ENCODE results near the gene ZMYM2. TPM values are rescaled to one million over a fixed set of nuclear protein-coding genes. Genes with fewer than 3 reads are reported as not detected.
A peak's percentile ranks its signal among the peaks of the same experiment; 100 is the strongest.

The ZMYM2 gene
- total and polyA plus RNA-seq, 10 of the 15 experiments (the other 5 are each of a cell fraction or from before 2014, with no cell fraction given): 9.5 to 60.4 (median 34.6) TPM

DNA sequence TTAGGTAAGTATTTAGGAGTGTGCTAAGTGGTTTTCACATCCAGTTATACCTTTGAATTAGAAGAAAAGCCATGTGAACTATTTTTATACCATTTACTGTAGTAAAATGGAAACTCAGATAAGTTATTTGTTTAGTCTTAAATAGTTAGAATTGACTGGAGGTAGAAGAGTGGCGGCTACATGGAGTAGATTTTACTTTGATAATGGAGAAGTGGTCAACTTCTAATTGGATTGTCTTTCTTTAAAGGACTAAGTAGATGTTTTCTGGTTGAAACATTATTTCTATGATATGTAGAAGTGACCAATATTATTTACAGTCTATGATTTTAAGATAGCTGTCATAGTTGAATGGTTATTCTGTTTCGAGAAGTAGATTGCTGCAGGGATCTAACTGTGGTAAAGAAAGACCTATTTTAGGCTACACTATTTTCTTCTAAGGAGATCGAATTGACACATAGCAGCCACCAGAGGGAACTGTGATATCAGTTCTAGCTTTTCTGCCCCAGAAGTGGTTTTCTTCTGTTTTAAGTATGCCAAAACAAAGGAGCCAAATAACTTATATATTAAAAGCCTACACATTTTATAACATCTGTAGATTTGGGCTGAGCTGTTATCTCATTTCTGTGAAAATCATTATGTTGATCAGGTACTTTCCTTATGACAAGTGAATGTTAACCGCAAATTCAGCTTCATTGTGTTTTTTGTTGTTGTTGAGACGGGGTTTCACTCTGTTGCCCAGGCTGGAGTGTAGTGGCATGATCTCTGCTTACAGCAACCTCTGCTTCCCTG lies 26.1 kb downstream of the ZMYM2 start:
- BruUV-seq (replicated peaks): no TSS peak
- ChIA-PET RAD21 (ENCODE audit: unreplicated experiment) (interaction anchor here (0.5 to 1.6 kb wide), 8 partner anchors 9 to 176 kb away, joined by 3 to 6 read pairs (median 3); partner anchors contain the start of gene GJA3), CTCF (interaction anchor here (0.7 to 2.4 kb wide), 32 partner anchors 9 to 327 kb away, joined by 3 to 16 read pairs (median 4); no protein-coding TSS in a partner anchor), SMC1A (ENCODE audit: uncharacterized antibody, unreplicated experiment) (interaction anchor here (0.8 to 2.1 kb wide), 13 partner anchors 11 to 182 kb away, joined by 3 to 11 read pairs (median 4); no protein-coding TSS in a partner anchor), POLR2A (interaction anchor here (0.5 kb wide), 1 partner anchor 185 kb away, joined by 5 read pairs; no protein-coding TSS in a partner anchor)
- H4K20me1 ChIP-seq (ENCODE audit: control insufficient read depth, insufficient read depth): peaks cover 5% of the 10 kb centered on the region; the same call in 1 of the 2 replicates
- DNase-seq (ENCODE audit: low read depth, low spot score): peak; percentile 50
- H3K36me3 ChIP-seq (ENCODE audit: control insufficient read depth in 2 of 2, insufficient read depth in 2 of 2, low read length in 1 of 2): peaks cover 0 to 11% of the 10 kb centered on the region in 2 experiments; a peak in 2 of 4 replicates
- peak overlapping the region; percentile 37; the same call in 1 of the 2 replicates for H3K9ac ChIP-seq (ENCODE audit: control insufficient read depth, insufficient read depth, low read length)
- H3K9me3 ChIP-seq (replicated peaks; ENCODE audit: control insufficient read depth, insufficient read depth, low read length): no peaks in the 10 kb centered on the region; the same call in 2 of the 3 replicates
- H3K27me3 ChIP-seq (replicated peaks in 1 of 2; ENCODE audit: control insufficient read depth in 2 of 2, insufficient read depth in 2 of 2, low read length in 1 of 2): no peaks in the 10 kb centered on the region
- peaks cover 30% of the 10 kb centered on the region for H3K79me2 ChIP-seq (ENCODE audit: control insufficient read depth, insufficient read depth, low read length)
- intact Hi-C loops (cut with micrococcal nuclease; ENCODE audit: unreplicated experiment): loop anchor here (2.0 kb wide), 1 partner anchor 178 kb away; no protein-coding TSS in a partner anchor
- H3K4me2 ChIP-seq (ENCODE audit: control insufficient read depth, insufficient read depth): peak overlapping the region; percentile 53
- FAIRE-seq: peak; percentile 47
- H3K27ac ChIP-seq (ENCODE audit: control insufficient read depth, insufficient read depth): peak overlapping the region; percentile 59
- peak; percentile 89 for ATAC-seq
- peaks cover 7% of the 10 kb centered on the region for H3K4me1 ChIP-seq (ENCODE audit: control insufficient read depth, insufficient read depth, low read length)
- 3% methylated on average over 5 of the region's 5 CpGs for WGBS (ENCODE audit: insufficient coverage, insufficient replicate concordance, low lambda C conversion rate, missing lambda C conversion rate)
- in situ Hi-C loops (cut with MboI): no loop called here
- no peak overlapping the region for H2AFZ ChIP-seq (ENCODE audit: control insufficient read depth, low read depth, low read length)
- no peak overlapping the region; the same call in 1 of the 2 replicates for H3K4me3 ChIP-seq
- TF ChIP-seq NBN (IDR thresholded peaks at IDR 0.05) (peak; percentile 35; the same call in 1 of the 2 replicates), RAD21 (IDR thresholded peaks at IDR 0.05; ENCODE audit: insufficient read depth, low read depth, low read length) (peak; percentile 63), RBBP5 (conservative IDR thresholded peaks at IDR 0.05) (no peak), KDM1A (IDR thresholded peaks at IDR 0.05; ENCODE audit: borderline replicate concordance) (no peak), RFX5 (IDR thresholded peaks at IDR 0.05; ENCODE audit: low read depth, low read length) (no peak), BRCA1 (IDR thresholded peaks at IDR 0.05; ENCODE audit: low read depth, low read length) (no peak), SIX5 (IDR thresholded peaks at IDR 0.05; ENCODE audit: low read depth, low read length, severe bottlenecking) (no peak), RUNX3 (IDR thresholded peaks at IDR 0.05; ENCODE audit: low read length) (peak; percentile 1; the same call in 1 of the 2 replicates), ZNF217 (IDR thresholded peaks at IDR 0.05) (peak; percentile 96), EED (IDR thresholded peaks at IDR 0.05; ENCODE audit: low read depth) (no peak), MTA2 (IDR thresholded peaks at IDR 0.05; ENCODE audit: low read depth) (peak; percentile 83), SREBF2 (IDR thresholded peaks at IDR 0.05; ENCODE audit: low read length) (no peak), TAF1 (IDR thresholded peaks at IDR 0.05; ENCODE audit: borderline replicate concordance, low read depth, low read length) (no peak), ZNF24 (IDR thresholded peaks at IDR 0.05) (peak; percentile 30; the same call in 1 of the 2 replicates), NFYA (IDR thresholded peaks at IDR 0.05; ENCODE audit: borderline replicate concordance, low read depth, low read length) (no peak), IRF4 (IDR thresholded peaks at IDR 0.05; ENCODE audit: low read depth, low read length) (0 out of 2 replicates have a peak, but pooled peaks have one; percentile 26), EP300 (IDR thresholded peaks at IDR 0.05; ENCODE audit: borderline replicate concordance in 1 of 2, control insufficient read depth in 1 of 2, low read depth in 2 of 2, low read length in 2 of 2) (peak in 1 of 2 experiments; percentile 36; a peak in 1 of 4 replicates), STAT1 (conservative IDR thresholded peaks at IDR 0.05) (no peak), EGR1 (IDR thresholded peaks at IDR 0.05; ENCODE audit: borderline replicate concordance in 1 of 2, low read depth in 2 of 2, low read length in 2 of 2) (no peak), PAX5 (IDR thresholded peaks at IDR 0.05; ENCODE audit: borderline replicate concordance, low read depth, low read length) (0 out of 2 replicates have a peak, but pooled peaks have one; percentile 18)
- TF ChIP-seq, protein P1, sequence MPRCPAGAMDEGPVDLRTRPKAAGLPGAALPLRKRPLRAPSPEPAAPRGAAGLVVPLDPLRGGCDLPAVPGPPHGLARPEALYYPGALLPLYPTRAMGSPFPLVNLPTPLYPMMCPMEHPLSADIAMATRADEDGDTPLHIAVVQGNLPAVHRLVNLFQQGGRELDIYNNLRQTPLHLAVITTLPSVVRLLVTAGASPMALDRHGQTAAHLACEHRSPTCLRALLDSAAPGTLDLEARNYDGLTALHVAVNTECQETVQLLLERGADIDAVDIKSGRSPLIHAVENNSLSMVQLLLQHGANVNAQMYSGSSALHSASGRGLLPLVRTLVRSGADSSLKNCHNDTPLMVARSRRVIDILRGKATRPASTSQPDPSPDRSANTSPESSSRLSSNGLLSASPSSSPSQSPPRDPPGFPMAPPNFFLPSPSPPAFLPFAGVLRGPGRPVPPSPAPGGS (IDR thresholded peaks at IDR 0.05; ENCODE audit: borderline replicate concordance, insufficient read depth, low read depth, low read length, poor library complexity, severe bottlenecking): no peak
